ENCODE measurements around the gene PGAP1. TPM values are rescaled to one million over a fixed set of nuclear protein-coding genes. Genes with fewer than 3 reads are reported as not detected.

PGAP1 gene
- total RNA-seq, 1 donor from 2014 or later, result 105 TPM

GRCh38 chr2:196891136-196891535 lies 35.4 kb downstream of the PGAP1 start:
- DNase-seq, result no peak

GRCh38 chr2:196887431-196887830 lies 39.1 kb downstream of the PGAP1 start:
- DNase-seq, result no peak

GRCh38 chr2:196884368-196884767 lies 42.1 kb downstream of the PGAP1 start:
- no peak for DNase-seq

GRCh38 chr2:196876364-196876763 lies 50.1 kb downstream of the PGAP1 start:
- no peak for DNase-seq

GRCh38 chr2:196875414-196875813 lies 51.1 kb downstream of the PGAP1 start:
- no peak for DNase-seq

GRCh38 chr2:196873511-196873910 lies 53.0 kb downstream of the PGAP1 start:
- no peak for DNase-seq

- DNase-seq, result no peak
Measured at GRCh38 chr2:196854629-196855028, 71.9 kb downstream of the PGAP1 start.

- DNase-seq, result no peak
Measured at GRCh38 chr2:196853301-196854087, 73.0 kb downstream of the PGAP1 start.

- DNase-seq, result no peak
Measured at GRCh38 chr2:196851088-196851487, 75.4 kb downstream of the PGAP1 start.

- DNase-seq, result no peak
Measured at GRCh38 chr2:196849895-196850294, 76.6 kb downstream of the PGAP1 start.

GRCh38 chr2:196846295-196846694 lies 80.2 kb downstream of the PGAP1 start:
- DNase-seq, result no peak

GRCh38 chr2:196845371-196845770 lies 81.1 kb downstream of the PGAP1 start:
- no peak for DNase-seq

- DNase-seq, result no peak
Measured at GRCh38 chr2:196840171-196840570, 86.3 kb downstream of the PGAP1 start.

- DNase-seq, result no peak
Measured at GRCh38 chr2:196839574-196839973, 86.9 kb downstream of the PGAP1 start.

- no peak for DNase-seq
Measured at GRCh38 chr2:196836440-196836839, 90.1 kb downstream of the PGAP1 start.

GRCh38 chr2:196830701-196831100 lies 95.8 kb downstream of the PGAP1 start:
- DNase-seq, result no peak

GRCh38 chr2:196827356-196827755 lies 99.2 kb downstream of the PGAP1 start:
- DNase-seq, result no peak

- no peak for DNase-seq
Measured at GRCh38 chr2:196823750-196824522, 102.6 kb downstream of the PGAP1 start.

- DNase-seq, result no peak
Measured at GRCh38 chr2:196821195-196821594, 105.3 kb downstream of the PGAP1 start.

- no peak for DNase-seq
Measured at GRCh38 chr2:196809260-196809659, 117.2 kb downstream of the PGAP1 start, which contains the start of gene C2orf66. TSS of gene C2orf66 (minus strand) at chr2:196809355. CDS start at chr2:196809336, 19 bp downstream.

- no peak for DNase-seq
Measured at GRCh38 chr2:196808083-196808665, 118.3 kb downstream of the PGAP1 start.

GRCh38 chr2:196804381-196804780 lies 122.1 kb downstream of the PGAP1 start:
- no peak for DNase-seq

GRCh38 chr2:196802401-196802800 lies 124.1 kb downstream of the PGAP1 start:
- DNase-seq, result no peak

All from occipital lobe (tissue), 2 donors.